ENCODE measurements around the gene YBEY. TPM values are rescaled to one million over a fixed set of nuclear protein-coding genes. Genes with fewer than 3 reads are reported as not detected.

The YBEY gene
- total RNA-seq, 1 experiment from 2014 or later, result 13.8 TPM

GRCh38 chr21:46265736-46266525 lies 20.2 kb upstream of the YBEY start:
- H4K20me1 ChIP-seq (ENCODE audit: insufficient read depth), result no peaks in the 10 kb centered on the region; the same call in 1 of the 2 replicates
- intact Hi-C loops (cut with micrococcal nuclease; ENCODE audit: unreplicated experiment), result no loop called here
- H3K9me2 ChIP-seq (ENCODE audit: insufficient read depth), result no peaks in the 10 kb centered on the region

GRCh38 chr21:46266946-46267345 lies 19.2 kb upstream of the YBEY start:
- ChIA-PET POLR2A (ENCODE audit: unreplicated experiment) (interaction anchor here (0.6 kb wide), 1 partner anchor 199 kb away, joined by 5 read pairs; no protein-coding TSS in a partner anchor), CTCF (no interaction called here)
- Histone ChIP-seq H3K9me3 (ENCODE audit: insufficient read depth, low read depth) (no peaks in the 10 kb centered on the region), H3K4me1 (replicated peaks; ENCODE audit: insufficient read depth) (no peaks in the 10 kb centered on the region), H2AFZ (no peak overlapping the region), H3K27ac (no peak overlapping the region), H3K4me3 (no peak overlapping the region), H3K9me2 (ENCODE audit: insufficient read depth) (no peaks in the 10 kb centered on the region), H3K79me2 (ENCODE audit: low read depth) (no peaks in the 10 kb centered on the region), H3K36me3 (ENCODE audit: low read depth) (0 out of 2 replicates have a peak, but pooled peaks cover 8% of the 10 kb centered on the region), H3K4me2 (no peak overlapping the region), H4K20me1 (ENCODE audit: insufficient read depth) (no peaks in the 10 kb centered on the region; the same call in 1 of the 2 replicates), H3K27me3 (ENCODE audit: insufficient read depth, low read depth) (no peaks in the 10 kb centered on the region), H3F3A (ENCODE audit: insufficient read depth, low read depth) (peaks cover 11% of the 10 kb centered on the region; the same call in 1 of the 2 replicates)
- no peak for TF ChIP-seq EZH2 (IDR thresholded peaks at IDR 0.05; ENCODE audit: low read depth)
- no peak for TF ChIP-seq CTCF (conservative IDR thresholded peaks at IDR 0.05)
- DNase-seq, result no peak
- intact Hi-C loops (cut with micrococcal nuclease; ENCODE audit: unreplicated experiment), result no loop called here
- BruUV-seq (replicated peaks), result no TSS peak

More at GRCh38 chr21:46265736-46266525, 20.2 kb upstream of the YBEY start:
- Histone ChIP-seq H3F3A (ENCODE audit: insufficient read depth, low read depth) (peaks cover 11% of the 10 kb centered on the region; the same call in 1 of the 2 replicates), H3K4me1 (replicated peaks; ENCODE audit: insufficient read depth) (no peaks in the 10 kb centered on the region), H3K9me3 (ENCODE audit: insufficient read depth, low read depth) (no peaks in the 10 kb centered on the region), H3K27ac (no peak overlapping the region), H2AFZ (no peak overlapping the region), H3K79me2 (ENCODE audit: low read depth) (no peaks in the 10 kb centered on the region), H3K4me2 (no peak overlapping the region), H3K36me3 (ENCODE audit: low read depth) (peaks cover 8% of the 10 kb centered on the region; the same call in 1 of the 2 replicates), H3K27me3 (ENCODE audit: insufficient read depth, low read depth) (no peaks in the 10 kb centered on the region), H3K4me3 (no peak overlapping the region)
- BruUV-seq (replicated peaks), result no TSS peak
- DNase-seq, result no peak
- TF ChIP-seq CTCF (conservative IDR thresholded peaks at IDR 0.05), result no peak
- TF ChIP-seq EZH2 (IDR thresholded peaks at IDR 0.05; ENCODE audit: low read depth), result no peak
- ChIA-PET POLR2A (ENCODE audit: unreplicated experiment) (no interaction called here), CTCF (no interaction called here)

- no peak overlapping the region for H3K4me3 ChIP-seq
- no peaks in the 10 kb centered on the region for H3K27me3 ChIP-seq (ENCODE audit: insufficient read depth, low read depth)
- H2AFZ ChIP-seq, result no peak overlapping the region
- H3K79me2 ChIP-seq (ENCODE audit: low read depth), result no peaks in the 10 kb centered on the region
- no peaks in the 10 kb centered on the region for H3K4me1 ChIP-seq (replicated peaks; ENCODE audit: insufficient read depth)
- no peaks in the 10 kb centered on the region for H3K9me3 ChIP-seq (ENCODE audit: insufficient read depth, low read depth)
- no peak overlapping the region for H3K4me2 ChIP-seq
- no peaks in the 10 kb centered on the region for H3K9me2 ChIP-seq (ENCODE audit: insufficient read depth)
- H3F3A ChIP-seq (ENCODE audit: insufficient read depth, low read depth), result peaks cover 11% of the 10 kb centered on the region; the same call in 1 of the 2 replicates
- no peak overlapping the region for H3K27ac ChIP-seq
- no TSS peak for BruUV-seq (replicated peaks)
- no peaks in the 10 kb centered on the region; the same call in 1 of the 2 replicates for H4K20me1 ChIP-seq (ENCODE audit: insufficient read depth)
- intact Hi-C loops (cut with micrococcal nuclease; ENCODE audit: unreplicated experiment), result no loop called here
- H3K36me3 ChIP-seq (ENCODE audit: low read depth), result 0 out of 2 replicates have a peak, but pooled peaks cover 8% of the 10 kb centered on the region
- ChIA-PET CTCF (no interaction called here), POLR2A (ENCODE audit: unreplicated experiment) (no interaction called here)
- TF ChIP-seq EZH2 (IDR thresholded peaks at IDR 0.05; ENCODE audit: low read depth), result no peak
- TF ChIP-seq CTCF (conservative IDR thresholded peaks at IDR 0.05), result no peak
- DNase-seq, result no peak
These were observed 17.8 kb upstream of the YBEY start for GRCh38 chr21:46268371-46268770.

Measured in PC-9 (cell line).